Measurements from ENCODE around the gene RAB7A.

RAB7A gene

DNA sequence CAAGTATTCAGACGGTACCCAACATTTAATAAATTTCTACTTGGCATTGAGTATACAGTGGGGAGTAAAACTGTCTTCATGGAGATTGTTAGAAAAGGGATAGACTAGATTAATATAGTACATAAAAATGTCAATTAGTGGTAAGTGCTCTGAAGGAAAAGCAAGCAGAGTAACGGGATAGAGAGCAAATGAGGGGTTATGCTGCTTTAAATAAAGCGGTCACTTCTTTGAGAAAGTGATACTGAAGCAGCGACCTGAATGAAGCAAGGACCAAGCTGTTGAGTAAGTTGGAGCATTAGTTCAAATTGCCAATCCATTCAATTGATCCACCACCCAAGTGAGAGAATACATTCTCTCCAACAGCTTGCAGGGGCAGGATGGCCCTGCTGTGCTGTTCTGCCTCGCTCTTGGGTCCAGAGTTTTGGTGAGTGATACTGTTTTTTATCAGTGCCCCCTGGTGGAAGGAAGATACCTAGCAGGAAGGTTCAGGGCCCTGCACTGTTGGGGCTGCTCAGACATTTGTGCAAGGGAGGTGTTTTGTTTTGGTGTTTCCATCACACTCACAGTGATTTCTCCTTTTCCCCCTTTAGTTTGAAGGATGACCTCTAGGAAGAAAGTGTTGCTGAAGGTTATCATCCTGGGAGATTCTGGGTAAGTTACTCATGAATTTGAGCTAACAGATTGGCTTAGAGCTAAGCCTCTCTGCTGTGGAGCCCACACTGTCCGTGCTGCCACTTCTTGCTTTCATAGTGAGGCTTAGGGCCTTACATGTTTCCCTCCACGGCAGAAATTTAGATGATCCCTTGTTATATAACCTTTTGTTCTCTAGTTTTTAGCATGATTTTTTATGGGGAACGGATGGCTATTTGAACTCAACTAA lies 69.0 kb downstream of the RAB7A start:
- DNase-seq: peak; percentile 18

GRCh38 chr3:128799653-128800052 lies 73.7 kb downstream of the RAB7A start:
- no peak for DNase-seq

GRCh38 chr3:128800241-128801187 lies 74.5 kb downstream of the RAB7A start:
- DNase-seq: no peak

DNA sequence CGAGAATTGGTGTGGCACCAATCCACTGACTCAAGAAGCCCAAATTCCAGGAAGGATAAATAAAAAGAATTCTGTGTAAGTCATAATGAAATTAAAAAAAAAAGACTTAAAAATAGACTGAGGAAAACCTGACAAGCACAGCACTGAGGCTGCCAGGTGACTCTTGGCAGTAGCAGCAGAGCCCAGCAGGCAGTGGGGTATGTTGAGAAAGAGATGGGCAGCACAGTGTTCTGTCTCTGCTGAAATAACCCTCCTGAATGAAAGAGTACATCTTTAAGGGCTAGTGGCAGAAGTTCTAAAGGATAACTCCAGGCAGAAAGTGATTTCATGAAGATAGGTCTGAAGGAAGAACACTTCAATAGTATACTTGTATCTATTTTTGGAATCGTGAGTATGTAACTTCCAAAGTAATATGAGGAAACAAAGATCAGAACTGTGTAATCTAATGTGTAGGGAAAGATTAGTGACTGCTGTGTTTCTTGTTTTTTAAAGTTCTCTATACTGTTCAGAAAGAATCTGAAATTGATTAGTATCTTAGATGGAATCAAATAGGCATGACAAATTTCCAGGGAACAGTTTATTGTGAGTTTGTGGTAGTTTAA lies 75.9 kb downstream of the RAB7A start:
- no peak for DNase-seq

DNA sequence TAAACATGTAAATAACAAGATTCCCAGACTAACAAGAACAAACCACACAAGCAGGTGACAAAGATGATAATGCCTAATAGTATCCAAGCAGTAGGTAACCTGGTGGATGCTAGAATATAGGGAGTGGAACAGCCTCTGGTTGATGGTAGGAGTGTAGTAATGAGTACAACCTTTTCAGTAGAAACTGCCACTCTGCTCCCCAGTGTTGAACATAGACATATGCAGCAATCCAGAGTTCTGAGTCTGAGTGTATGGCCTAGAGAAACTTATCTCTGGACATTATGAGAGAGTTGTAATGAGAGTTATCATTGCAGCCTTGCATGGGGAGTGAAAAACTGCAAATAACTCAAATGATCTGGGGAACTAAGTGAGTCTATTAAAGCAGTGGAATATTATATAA lies 77.3 kb downstream of the RAB7A start:
- DNase-seq: no peak

- no peak for DNase-seq
These were observed 78.2 kb downstream of the RAB7A start for GRCh38 chr3:128804017-128804810.

GRCh38 chr3:128804811-128805155 lies 78.8 kb downstream of the RAB7A start:
- no peak for DNase-seq

DNA sequence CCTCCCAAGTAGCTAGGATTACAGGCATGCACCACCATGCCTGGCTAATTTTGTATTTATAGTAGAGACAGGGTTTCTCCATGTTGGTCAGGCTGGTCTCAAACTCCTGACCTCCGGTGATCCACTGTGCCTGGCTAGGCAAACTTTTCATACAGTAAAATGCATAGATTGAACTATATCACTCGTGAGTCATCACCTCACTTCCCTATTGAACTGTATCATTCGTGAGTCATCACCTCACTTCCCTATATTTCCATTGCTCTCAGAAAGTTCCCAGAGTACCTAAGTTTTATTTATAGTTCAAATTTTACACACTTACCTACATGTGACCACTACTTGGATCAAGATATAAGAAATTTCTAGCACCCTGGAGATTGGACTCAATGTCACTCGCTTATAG lies 79.8 kb downstream of the RAB7A start:
- DNase-seq: no peak

GRCh38 chr3:128806588-128806987 lies 80.6 kb downstream of the RAB7A start:
- no peak for DNase-seq

DNA sequence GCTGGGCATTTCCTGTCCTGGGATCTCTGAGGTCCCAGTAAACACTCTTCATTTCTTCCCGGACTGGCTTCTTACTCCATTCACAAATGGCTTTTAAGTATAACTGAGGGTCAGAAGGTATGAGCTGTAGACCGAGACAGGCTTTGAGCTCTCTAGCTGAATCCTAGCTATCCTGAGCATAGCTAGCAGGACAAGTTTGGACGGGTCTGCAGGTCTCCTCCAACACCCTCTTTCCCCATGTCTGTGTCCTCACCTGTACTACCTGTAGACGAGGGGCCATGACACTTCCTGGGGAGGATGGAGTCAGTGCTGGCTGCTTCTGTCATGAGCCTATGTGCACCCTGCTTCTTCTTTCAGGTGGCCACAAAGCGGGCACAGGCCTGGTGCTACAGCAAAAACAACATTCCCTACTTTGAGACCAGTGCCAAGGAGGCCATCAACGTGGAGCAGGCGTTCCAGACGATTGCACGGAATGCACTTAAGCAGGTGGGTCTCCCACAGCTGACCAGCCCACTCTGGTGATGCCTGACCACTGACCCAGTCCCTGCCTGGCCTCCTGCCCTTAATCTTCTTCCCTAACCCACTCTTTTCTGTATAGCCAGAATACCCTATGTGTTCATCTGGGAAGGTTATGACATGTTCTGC lies 81.3 kb downstream of the RAB7A start:
- DNase-seq: no peak

- DNase-seq: no peak
These were observed 82.7 kb downstream of the RAB7A start for GRCh38 chr3:128808672-128809071.

GRCh38 chr3:128813097-128813496 lies 87.1 kb downstream of the RAB7A start:
- no peak for DNase-seq

DNA sequence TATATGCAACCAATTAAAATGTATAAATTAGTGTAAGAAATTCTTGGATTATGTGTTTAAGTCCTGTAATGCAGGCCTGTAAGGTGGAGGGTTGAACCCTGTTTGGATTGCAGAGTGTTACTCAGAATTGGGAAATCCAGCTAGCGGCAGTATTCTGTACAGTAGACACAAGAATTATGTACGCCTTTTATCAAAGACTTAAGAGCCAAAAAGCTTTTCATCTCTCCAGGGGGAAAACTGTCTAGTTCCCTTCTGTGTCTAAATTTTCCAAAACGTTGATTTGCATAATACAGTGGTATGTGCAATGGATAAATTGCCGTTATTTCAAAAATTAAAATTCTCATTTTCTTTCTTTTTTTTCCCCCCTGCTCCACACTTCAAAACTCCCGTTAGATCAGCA lies 88.1 kb downstream of the RAB7A start:
- DNase-seq: no peak

DNA sequence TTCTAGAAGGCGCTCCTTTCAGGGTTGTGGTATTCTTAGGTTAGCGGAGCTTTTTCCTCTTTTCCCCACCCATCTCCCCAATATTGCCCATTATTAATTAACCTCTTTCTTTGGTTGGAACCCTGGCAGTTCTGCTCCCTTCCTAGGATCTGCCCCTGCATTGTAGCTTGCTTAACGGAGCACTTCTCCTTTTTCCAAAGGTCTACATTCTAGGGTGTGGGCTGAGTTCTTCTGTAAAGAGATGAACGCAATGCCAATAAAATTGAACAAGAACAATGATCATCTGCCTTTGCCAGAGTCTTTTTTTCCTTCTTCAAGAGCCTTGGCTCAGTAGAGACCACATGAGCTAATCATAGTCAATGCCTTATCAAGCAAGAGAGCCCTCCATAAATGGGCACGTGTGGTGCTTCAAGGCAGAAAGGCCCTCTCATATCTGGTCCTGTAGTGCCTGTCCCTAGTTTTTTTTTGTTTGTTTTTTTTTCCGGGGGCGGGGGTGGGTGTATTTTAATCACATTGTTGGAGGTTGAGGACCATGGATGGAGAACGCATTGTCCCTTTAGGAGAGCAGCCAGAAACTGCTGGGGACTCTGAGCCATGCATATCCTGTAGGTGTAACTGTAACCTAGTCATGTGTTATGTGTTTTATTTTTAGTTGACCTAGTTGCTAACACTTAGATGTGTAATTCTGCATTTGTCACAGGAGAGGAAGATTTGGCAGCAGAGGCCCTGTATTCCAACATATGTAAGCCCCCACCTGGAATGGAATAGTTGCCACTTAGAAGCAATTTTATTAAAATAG lies 88.7 kb downstream of the RAB7A start:
- no peak for DNase-seq

DNA sequence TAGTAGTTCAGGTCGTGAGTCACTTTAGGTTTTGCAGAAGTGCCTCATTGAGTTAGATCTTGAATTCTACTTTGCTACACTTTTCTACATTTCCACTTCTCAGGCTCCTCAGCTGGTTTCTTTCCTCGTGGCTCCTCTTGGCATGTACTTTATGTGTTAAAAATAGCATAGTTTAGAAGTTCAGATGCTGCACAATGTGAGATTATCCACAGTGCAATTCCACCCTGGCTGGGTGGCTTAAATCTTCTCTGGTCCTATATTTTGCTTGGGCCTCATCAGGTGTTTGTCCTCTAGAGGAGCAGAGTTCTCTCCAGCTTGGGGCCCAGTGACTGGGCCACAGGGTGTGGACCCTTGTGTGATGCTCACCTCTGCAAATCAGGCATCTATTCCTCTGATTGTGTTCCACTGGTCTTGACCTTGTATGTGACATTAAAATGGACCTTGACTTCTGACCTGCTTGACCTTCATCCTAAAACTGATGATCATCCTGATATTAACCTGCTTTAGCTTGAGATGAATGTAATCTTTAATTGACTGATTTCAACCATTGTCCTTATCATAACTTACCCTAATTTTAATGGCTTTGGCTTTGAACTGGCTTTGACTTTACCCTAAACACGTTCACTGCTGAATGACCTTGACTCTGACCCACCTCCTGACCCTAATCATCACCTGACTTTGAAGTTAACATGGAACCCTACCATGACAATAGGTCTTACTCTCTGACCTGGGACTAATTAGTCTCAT lies 89.5 kb downstream of the RAB7A start:
- no peak for DNase-seq

DNA sequence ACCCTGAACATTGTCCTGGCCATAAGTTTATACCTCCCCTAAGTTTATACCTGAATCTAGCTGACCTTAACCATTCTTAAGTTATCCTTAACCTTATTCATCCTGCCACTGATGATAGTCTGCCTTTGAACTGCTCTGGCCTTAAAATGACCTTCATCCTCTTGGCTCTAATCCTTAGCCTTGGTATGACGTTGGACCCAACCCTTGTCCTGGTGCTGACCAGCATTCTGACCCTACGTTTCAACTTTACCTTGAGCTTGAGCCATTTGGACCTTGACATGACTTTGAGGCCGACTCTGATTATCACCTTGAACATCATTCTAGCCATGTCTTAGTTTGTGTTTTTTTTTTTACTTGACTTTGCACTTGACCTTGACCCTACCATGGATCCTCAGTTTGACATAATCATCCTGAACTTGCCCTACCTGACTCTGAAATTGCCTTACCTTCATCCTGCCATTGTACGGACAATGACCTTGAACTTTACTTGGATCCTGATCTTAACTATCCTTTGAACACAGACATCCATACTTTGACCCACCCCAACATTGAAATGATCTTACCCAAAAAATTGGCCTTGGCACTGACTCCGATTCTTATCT lies 92.3 kb downstream of the RAB7A start:
- DNase-seq: no peak

DNA sequence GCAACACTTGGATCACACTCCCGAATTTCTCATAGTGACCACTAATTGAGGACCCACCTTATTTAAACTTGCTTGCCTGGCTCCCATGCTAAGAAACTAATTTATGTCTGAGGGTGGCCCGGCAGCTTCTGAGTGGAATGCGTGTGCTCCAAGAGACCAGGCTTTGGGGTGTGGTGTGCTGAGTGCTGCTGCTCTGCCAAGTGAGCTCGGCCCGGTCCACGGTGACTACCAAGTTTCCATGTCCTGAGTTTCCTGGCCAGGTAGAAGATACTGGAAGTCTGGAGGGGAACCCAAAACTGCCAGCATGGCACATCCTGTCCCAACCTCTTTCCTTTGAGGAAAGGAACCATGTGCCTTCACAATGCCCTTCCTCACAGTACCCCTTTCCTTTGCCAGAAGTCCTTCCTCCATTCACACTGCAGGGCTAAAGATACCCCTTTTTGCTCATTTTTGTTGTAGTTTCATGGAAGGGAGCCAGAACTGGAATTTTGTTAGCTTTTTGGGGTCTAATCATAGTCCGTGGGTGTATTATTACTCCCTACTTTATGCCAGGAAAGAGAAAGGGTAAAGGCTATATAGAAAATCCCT lies 94.4 kb downstream of the RAB7A start:
- no peak for DNase-seq

DNA sequence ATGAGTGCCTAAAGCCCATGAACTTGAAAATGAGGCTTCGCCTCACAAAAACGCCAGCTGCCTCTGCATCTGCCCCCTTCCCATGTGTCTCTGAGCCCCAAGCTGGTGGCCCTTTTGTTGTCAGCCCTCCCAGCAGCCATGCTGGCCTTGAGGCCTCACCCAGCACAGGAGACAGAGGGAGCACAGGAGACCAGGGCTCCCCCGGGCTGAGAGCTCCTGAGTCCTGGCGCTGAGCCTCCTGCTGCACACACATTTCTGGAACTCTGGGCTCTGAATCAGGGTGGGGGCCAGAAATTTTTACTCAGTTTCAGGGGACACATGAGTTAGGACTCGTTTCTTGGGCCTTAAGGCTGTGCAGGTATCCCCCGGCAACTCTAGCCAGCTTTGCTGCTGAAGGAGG lies 97.0 kb downstream of the RAB7A start:
- no peak for DNase-seq

- DNase-seq: no peak
These were observed 97.6 kb downstream of the RAB7A start for GRCh38 chr3:128823631-128824030.
